ENCODE results near the gene MLLT6.
A peak's percentile ranks its signal among the peaks of the same experiment; 100 is the strongest.

DNA sequence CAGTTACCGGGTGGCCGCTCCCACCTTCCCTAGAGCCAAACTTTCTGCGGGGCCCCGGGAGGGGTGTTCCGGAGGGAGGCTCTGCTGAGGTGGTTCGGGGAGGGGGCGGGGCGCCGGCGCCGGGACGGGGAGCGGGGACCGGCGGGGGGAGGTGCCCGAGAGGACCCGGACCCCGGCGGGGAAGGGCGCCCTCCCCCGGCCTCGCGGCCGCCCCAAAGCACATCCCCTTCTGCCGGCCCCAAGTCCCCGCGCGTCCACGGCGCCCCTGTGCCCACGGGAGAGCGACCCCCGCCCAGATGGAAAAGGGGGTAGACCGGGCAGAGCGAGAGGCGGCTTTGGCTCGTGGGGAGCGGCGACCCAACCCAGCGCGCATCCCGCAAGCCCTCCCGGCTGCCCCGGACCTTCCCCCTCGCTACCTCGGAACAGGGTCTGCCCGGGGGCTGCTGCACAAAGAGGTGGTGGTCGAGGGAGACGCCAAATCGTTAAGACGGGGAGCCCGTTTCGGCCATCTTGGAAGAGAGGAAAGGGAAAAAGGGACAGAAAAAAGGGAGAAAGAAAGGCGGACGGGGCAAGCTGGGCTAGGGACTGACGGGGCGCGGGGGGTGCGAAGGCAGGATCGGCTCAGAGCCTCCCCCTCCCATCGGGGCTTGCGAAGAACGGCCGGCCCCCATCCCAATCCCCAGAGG, 42.5 kb downstream of the MLLT6 start:
- TF ChIP-seq, protein P1, sequence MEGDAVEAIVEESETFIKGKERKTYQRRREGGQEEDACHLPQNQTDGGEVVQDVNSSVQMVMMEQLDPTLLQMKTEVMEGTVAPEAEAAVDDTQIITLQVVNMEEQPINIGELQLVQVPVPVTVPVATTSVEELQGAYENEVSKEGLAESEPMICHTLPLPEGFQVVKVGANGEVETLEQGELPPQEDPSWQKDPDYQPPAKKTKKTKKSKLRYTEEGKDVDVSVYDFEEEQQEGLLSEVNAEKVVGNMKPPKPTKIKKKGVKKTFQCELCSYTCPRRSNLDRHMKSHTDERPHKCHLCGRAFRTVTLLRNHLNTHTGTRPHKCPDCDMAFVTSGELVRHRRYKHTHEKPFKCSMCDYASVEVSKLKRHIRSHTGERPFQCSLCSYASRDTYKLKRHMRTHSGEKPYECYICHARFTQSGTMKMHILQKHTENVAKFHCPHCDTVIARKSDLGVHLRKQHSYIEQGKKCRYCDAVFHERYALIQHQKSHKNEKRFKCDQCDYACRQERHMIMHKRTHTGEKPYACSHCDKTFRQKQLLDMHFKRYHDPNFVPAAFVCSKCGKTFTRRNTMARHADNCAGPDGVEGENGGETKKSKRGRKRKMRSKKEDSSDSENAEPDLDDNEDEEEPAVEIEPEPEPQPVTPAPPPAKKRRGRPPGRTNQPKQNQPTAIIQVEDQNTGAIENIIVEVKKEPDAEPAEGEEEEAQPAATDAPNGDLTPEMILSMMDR (IDR thresholded peaks at IDR 0.05): no peak
- TF ChIP-seq POLR2A (IDR thresholded peaks at IDR 0.05) (no peak), POLR2AphosphoS5 (IDR thresholded peaks at IDR 0.05; ENCODE audit: insufficient read depth in 1 of 2, low read depth in 1 of 2) (peak in 1 of 2 donors; percentile 43)
